Panc1 (cell line): ENCODE results near the gene ADRM1.

Source experiments
- POLR2AphosphoS5 ChIP-seq: IDR thresholded peaks from 2 replicates; pipeline ENCODE4 v1.6.1; 2012; ENCODE audit warnings: mild to moderate bottlenecking, low read depth, low read length, moderate library complexity
- TCF7L2 ChIP-seq: IDR thresholded peaks from 2 replicates; pipeline ENCODE4 v1.6.1; 2011; ENCODE audit warnings: mild to moderate bottlenecking, low read depth, low read length, inconsistent platforms
- TF ChIP-seq, protein P1 (sequence below): fragments of 450-650 bp; IDR thresholded peaks from 2 replicates; pipeline ENCODE4 v1.5.1; 2017; ENCODE audit warnings: mild to moderate bottlenecking
- TF ChIP-seq, protein P2 (sequence below), 2 experiments: IDR thresholded peaks; 2 replicates each; pipeline ENCODE4 v1.6.1; 2011 to 2012; ENCODE audit warnings: low read depth in 2 of 2, control low read depth in 1 of 2, low read length in 1 of 2, mild to moderate bottlenecking in 1 of 2, moderate library complexity in 1 of 2; ENCODE audit not compliant: insufficient read depth in 1 of 2

DNA sequence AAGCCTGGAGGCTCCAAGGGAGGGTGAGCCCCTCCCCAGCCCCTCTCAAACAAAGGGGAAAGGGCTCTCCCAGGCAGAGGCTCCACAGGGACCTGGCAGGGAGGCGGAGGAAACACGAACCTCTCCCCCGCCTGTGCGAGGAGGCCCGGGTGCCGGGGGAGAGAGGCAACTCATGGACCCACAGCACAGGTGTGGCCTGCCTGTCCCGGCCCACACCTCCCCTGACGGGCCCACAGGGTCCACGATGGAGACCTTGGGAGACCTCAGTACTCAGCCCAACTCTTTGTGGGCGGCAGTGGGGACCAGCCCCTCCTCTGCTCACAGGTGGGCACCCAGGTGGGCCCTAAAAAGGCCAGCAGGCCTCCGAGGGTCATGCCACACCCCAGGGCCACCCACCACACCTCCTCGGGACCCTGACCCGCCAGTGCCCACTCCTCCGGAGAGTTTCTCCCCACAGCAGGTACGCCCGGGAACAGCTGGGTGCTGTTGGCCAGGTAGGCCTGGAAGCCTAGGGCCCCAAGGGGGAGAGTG is 52.1 kb downstream of the ADRM1 start:
- TF ChIP-seq, protein P1, sequence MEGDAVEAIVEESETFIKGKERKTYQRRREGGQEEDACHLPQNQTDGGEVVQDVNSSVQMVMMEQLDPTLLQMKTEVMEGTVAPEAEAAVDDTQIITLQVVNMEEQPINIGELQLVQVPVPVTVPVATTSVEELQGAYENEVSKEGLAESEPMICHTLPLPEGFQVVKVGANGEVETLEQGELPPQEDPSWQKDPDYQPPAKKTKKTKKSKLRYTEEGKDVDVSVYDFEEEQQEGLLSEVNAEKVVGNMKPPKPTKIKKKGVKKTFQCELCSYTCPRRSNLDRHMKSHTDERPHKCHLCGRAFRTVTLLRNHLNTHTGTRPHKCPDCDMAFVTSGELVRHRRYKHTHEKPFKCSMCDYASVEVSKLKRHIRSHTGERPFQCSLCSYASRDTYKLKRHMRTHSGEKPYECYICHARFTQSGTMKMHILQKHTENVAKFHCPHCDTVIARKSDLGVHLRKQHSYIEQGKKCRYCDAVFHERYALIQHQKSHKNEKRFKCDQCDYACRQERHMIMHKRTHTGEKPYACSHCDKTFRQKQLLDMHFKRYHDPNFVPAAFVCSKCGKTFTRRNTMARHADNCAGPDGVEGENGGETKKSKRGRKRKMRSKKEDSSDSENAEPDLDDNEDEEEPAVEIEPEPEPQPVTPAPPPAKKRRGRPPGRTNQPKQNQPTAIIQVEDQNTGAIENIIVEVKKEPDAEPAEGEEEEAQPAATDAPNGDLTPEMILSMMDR, result no peak
- TF ChIP-seq TCF7L2, result no peak
- TF ChIP-seq, protein P2, sequence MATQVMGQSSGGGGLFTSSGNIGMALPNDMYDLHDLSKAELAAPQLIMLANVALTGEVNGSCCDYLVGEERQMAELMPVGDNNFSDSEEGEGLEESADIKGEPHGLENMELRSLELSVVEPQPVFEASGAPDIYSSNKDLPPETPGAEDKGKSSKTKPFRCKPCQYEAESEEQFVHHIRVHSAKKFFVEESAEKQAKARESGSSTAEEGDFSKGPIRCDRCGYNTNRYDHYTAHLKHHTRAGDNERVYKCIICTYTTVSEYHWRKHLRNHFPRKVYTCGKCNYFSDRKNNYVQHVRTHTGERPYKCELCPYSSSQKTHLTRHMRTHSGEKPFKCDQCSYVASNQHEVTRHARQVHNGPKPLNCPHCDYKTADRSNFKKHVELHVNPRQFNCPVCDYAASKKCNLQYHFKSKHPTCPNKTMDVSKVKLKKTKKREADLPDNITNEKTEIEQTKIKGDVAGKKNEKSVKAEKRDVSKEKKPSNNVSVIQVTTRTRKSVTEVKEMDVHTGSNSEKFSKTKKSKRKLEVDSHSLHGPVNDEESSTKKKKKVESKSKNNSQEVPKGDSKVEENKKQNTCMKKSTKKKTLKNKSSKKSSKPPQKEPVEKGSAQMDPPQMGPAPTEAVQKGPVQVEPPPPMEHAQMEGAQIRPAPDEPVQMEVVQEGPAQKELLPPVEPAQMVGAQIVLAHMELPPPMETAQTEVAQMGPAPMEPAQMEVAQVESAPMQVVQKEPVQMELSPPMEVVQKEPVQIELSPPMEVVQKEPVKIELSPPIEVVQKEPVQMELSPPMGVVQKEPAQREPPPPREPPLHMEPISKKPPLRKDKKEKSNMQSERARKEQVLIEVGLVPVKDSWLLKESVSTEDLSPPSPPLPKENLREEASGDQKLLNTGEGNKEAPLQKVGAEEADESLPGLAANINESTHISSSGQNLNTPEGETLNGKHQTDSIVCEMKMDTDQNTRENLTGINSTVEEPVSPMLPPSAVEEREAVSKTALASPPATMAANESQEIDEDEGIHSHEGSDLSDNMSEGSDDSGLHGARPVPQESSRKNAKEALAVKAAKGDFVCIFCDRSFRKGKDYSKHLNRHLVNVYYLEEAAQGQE (IDR thresholded peaks at IDR 0.05; ENCODE audit: insufficient read depth in 1 of 2, low read depth in 2 of 2, low read length in 1 of 2), result no peak
- no peak for TF ChIP-seq POLR2AphosphoS5
